Gastrocnemius medialis (tissue), 4 donors: ENCODE results near the gene HERC3. TPM values are rescaled to one million over a fixed set of nuclear protein-coding genes. Genes with fewer than 3 reads are reported as not detected.

Source experiments
- ATAC-seq, 2 donors: fragments of 150-250 bp; one replicate each; pipeline ENCODE4 v1.9.1; 2016
- DNase-seq, 2 donors: peaks; one replicate each; pipeline ENCODE4 v3.0.0-alpha.2; 2019
- H3K27ac ChIP-seq, 4 donors: fragments of 200-600 bp; sonication (generic); 1 replicate in 1 of 4; 2 replicates in 3 of 4; pipeline ENCODE4 v1.5.1; 2016 to 2018; ENCODE audit warnings: mild to moderate bottlenecking in 2 of 4, moderate library complexity in 1 of 4
- H3K27me3 ChIP-seq, 3 donors: fragments of 200-600 bp; sonication (generic) in 2 of 3; 1 replicate in 1 of 3; 2 replicates in 2 of 3; pipeline versions ENCODE4 v1.5.1 to v1.6.0; 2016 to 2019; ENCODE audit warnings: mild to moderate bottlenecking in 1 of 3, moderate library complexity in 1 of 3
- H3K36me3 ChIP-seq, 2 donors: fragments of 200-600 bp; sonication (generic) in 1 of 2; one replicate each; pipeline ENCODE4 v1.5.1; 2017 to 2018
- H3K4me1 ChIP-seq, 2 donors: fragments of 200-600 bp; sonication (generic) in 1 of 2; one replicate each; pipeline ENCODE4 v1.5.1; 2016 to 2017; ENCODE audit warnings: mild to moderate bottlenecking in 2 of 2
- H3K4me3 ChIP-seq, 4 donors: fragments of 200-600 bp; sonication (generic) in 3 of 4; 1 replicate in 1 of 4; 2 replicates in 3 of 4; pipeline ENCODE4 v1.5.1; 2016 to 2019; ENCODE audit warnings: mild to moderate bottlenecking in 2 of 4
- H3K9me3 ChIP-seq, 3 donors: fragments of 200-600 bp; sonication (generic) in 2 of 3; 1 replicate in 1 of 3; 2 replicates in 2 of 3; pipeline ENCODE4 v1.5.1; 2016 to 2019
- CTCF ChIP-seq, 5 experiments: fragments of 450-650 bp in 3 of 5; fragments of 200-600 bp in 2 of 5; sonication (generic) in 2 of 5; IDR thresholded peaks in 4 of 5; conservative IDR thresholded peaks in 1 of 5; 1 replicate in 4 of 5; 2 replicates in 1 of 5; pipeline ENCODE4 v1.5.1; 2016 to 2019; ENCODE audit warnings: antibody characterized with exemption in 5 of 5, mild to moderate bottlenecking in 3 of 5, moderate library complexity in 3 of 5
- POLR2A ChIP-seq, 2 donors: fragments of 450-650 bp; IDR thresholded peaks; one replicate each; pipeline ENCODE4 v1.6.1; 2017; ENCODE audit warnings: antibody characterized with exemption in 2 of 2, mild to moderate bottlenecking in 2 of 2, moderate library complexity in 2 of 2
- in situ Hi-C, 4 donors: fragments of 200-750 bp; cut with MboI; loops; one replicate each; pipeline versions ENCODE4 v1.15.0 to v1.8.0; 2017; ENCODE audit warnings: low sequenced_read_pairs in 4 of 4
- intact Hi-C: fragments of 100-400 bp; cut with DNase I; formaldehyde crosslinking; loops from one replicate; pipeline ENCODE4 v1.15.1; 2023; ENCODE audit warnings: low total_unique reads
- total RNA-seq, 4 donors: library from RNA; depleted of rRNA; stranded (reverse); fragments of >200 nt; gene quantifications; one replicate each; pipeline versions ENCODE4 v1.1.0 to v1.2.3, GENCODE V29; 2016

HERC3 gene
- total RNA-seq, 4 donors from 2014 or later = 16.2 to 32.3 (median 21.9) TPM

DNA sequence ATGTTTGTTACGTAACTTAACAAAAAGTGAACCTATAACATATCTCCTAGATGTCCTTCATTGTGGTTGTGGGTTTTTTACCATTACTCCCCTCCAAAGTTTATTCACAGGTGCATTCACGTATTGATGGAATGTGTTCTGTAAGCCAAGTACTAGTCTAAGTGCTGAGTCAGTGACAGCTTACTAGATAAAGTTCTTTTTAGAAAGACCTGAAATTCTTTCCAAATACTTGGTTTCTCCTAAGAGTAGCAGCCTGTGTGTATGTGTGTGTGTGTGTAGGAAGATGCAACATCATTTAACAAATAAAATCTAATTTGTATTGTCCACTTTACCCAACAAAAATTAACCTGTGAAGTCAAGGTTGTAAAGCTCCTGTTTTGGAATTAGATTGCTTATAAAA is 83.3 kb downstream of the HERC3 start:
- H3K27ac ChIP-seq = no peak overlapping the region
- peaks cover 4 to 50% of the 10 kb centered on the region in 2 donors for H3K36me3 ChIP-seq
- DNase-seq (no peak), ATAC-seq (no peak)
- no peaks in the 10 kb centered on the region for H3K4me1 ChIP-seq
- no peaks in the 10 kb centered on the region for H3K9me3 ChIP-seq
- H3K4me3 ChIP-seq = no peak overlapping the region
- in situ Hi-C loops = no loop called here
- no peaks in the 10 kb centered on the region for H3K27me3 ChIP-seq
- intact Hi-C loops = no loop called here
- TF ChIP-seq POLR2A (IDR thresholded peaks at IDR 0.05) (no peak), CTCF (IDR thresholded peaks at IDR 0.05 in 4 of 5, conservative IDR thresholded peaks at IDR 0.05 in 1 of 5) (no peak)

- H3K27ac ChIP-seq = no peak overlapping the region
- H3K36me3 ChIP-seq = peaks cover 4 to 55% of the 10 kb centered on the region in 2 donors
- intact Hi-C loops = no loop called here
- TF ChIP-seq CTCF (IDR thresholded peaks at IDR 0.05 in 4 of 5, conservative IDR thresholded peaks at IDR 0.05 in 1 of 5) = no peak
- TF ChIP-seq POLR2A (IDR thresholded peaks at IDR 0.05) = no peak
- no peaks in the 10 kb centered on the region for H3K27me3 ChIP-seq
- no peak for DNase-seq
- H3K4me1 ChIP-seq = no peaks in the 10 kb centered on the region
- H3K4me3 ChIP-seq = no peak overlapping the region
- no peak for ATAC-seq
- in situ Hi-C loops = no loop called here
- no peaks in the 10 kb centered on the region for H3K9me3 ChIP-seq
Measured at GRCh38 chr4:88681209-88681608, 88.9 kb downstream of the HERC3 start.

DNA sequence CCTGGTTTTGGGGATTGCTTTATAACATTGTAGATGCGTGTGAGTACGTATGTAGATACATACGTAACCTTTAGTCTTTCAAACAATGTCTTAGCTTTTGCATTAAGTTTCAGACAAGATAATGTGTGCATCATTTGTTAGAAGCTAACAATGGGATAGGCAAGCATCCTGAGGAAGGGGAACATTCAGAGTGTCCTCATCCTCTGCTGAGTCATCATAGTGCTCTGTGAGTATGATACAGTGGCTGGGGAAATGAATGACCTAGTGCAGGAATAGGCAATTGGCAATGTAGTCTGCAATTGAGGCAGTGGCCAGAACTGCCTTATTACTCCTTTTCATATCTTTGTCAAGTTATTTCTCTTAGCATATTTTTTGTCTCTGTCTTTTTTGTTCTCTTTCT is 98.1 kb downstream of the HERC3 start:
- no peak for TF ChIP-seq POLR2A (IDR thresholded peaks at IDR 0.05)
- TF ChIP-seq CTCF (IDR thresholded peaks at IDR 0.05 in 4 of 5, conservative IDR thresholded peaks at IDR 0.05 in 1 of 5) = no peak
- no peak overlapping the region for H3K4me3 ChIP-seq
- H3K27me3 ChIP-seq = no peaks in the 10 kb centered on the region
- intact Hi-C loops = no loop called here
- DNase-seq (no peak), ATAC-seq (peak in 1 of 2 donors; percentile 51)
- in situ Hi-C loops = no loop called here
- H3K27ac ChIP-seq = no peak overlapping the region
- no peaks in the 10 kb centered on the region for H3K9me3 ChIP-seq
- peaks cover 7 to 32% of the 10 kb centered on the region in 2 donors for H3K36me3 ChIP-seq
- no peaks in the 10 kb centered on the region for H3K4me1 ChIP-seq

DNA sequence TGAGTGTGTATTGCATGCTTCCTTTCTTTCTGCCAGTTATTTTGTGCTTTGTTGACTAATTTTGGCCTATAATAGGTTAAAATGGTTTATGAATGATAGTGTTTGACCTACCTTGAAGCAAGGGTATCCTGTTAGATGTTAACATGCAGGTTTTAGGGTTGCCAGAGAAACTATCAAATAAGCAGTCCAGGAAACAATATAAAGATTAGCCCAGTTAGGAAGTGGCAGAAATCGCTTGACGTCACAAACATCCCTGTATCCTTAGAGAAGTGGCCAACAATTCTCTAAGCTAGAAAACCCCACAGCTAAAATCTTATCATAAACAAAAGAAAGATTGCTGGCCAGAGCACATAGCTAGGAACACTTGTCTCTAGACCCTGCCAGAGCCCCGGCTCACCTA is 101.5 kb downstream of the HERC3 start:
- Histone ChIP-seq H3K4me1 (peaks cover 0 to 10% of the 10 kb centered on the region in 2 donors), H3K4me3 (no peak overlapping the region), H3K27ac (no peak overlapping the region), H3K9me3 (no peaks in the 10 kb centered on the region), H3K27me3 (no peaks in the 10 kb centered on the region), H3K36me3 (peaks cover 0 to 19% of the 10 kb centered on the region in 2 donors)
- in situ Hi-C loops (no loop called here), intact Hi-C loops (no loop called here)
- ATAC-seq = no peak
- TF ChIP-seq CTCF (IDR thresholded peaks at IDR 0.05 in 4 of 5, conservative IDR thresholded peaks at IDR 0.05 in 1 of 5) (no peak), POLR2A (IDR thresholded peaks at IDR 0.05) (no peak)
- no peak for DNase-seq

DNA sequence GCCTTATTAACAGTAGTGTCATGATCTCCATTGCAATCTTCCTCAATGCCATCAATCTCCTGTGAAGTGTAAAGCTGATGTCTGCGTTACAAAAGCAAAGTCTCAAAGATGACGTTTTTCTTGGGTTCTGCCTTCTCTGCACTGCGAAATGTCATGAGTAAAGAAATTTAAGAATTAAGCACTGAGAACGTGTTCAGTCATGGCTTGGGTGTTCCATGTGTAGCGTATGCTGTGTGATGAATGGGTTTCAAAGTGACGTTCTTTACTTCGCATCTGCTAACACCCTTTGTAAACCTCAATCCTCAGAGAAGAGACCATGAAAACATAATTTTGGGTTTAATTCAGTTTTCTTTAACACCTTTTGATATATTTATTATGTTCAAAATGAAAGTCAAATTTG is 104.3 kb downstream of the HERC3 start:
- H3K4me3 ChIP-seq = peak overlapping the region; percentile 61 to 84 (median 72)
- TF ChIP-seq CTCF (IDR thresholded peaks at IDR 0.05 in 4 of 5, conservative IDR thresholded peaks at IDR 0.05 in 1 of 5) = no peak
- TF ChIP-seq POLR2A (IDR thresholded peaks at IDR 0.05) = no peak
- intact Hi-C loops (no loop called here), in situ Hi-C loops (no loop called here)
- peaks cover 0 to 8% of the 10 kb centered on the region in 2 donors for H3K36me3 ChIP-seq
- no peak for ATAC-seq
- no peaks in the 10 kb centered on the region for H3K27me3 ChIP-seq
- no peaks in the 10 kb centered on the region for H3K9me3 ChIP-seq
- H3K4me1 ChIP-seq = peaks cover 0 to 10% of the 10 kb centered on the region in 2 donors
- H3K27ac ChIP-seq = peak overlapping the region in 3 of 4 donors; percentile 79 to 82 (median 79)
- DNase-seq = no peak
